ENCODE data around the gene SIX1. TPM values are rescaled to one million over a fixed set of nuclear protein-coding genes. Genes with fewer than 3 reads are reported as not detected.
A peak's percentile ranks its signal among the peaks of the same experiment; 100 is the strongest.

Gene SIX1
- 1.7 TPM for total RNA-seq

- DNase-seq (ENCODE audit: low spot score) = peak; percentile 72
Observed at GRCh38 chr14:60648934-60649874, at the start of gene SIX1. SIX1 (minus strand) TSS chr14:60649477; CDS start chr14:60649189, 288 bp downstream.

- DNase-seq (ENCODE audit: low spot score) = no peak
Observed at GRCh38 chr14:60695327-60695726, 46.0 kb upstream of the SIX1 start.

GRCh38 chr14:60691383-60692113 is 42.3 kb upstream of the SIX1 start:
- no peak for DNase-seq (ENCODE audit: low spot score)

GRCh38 chr14:60686865-60687264 is 37.6 kb upstream of the SIX1 start:
- no peak for DNase-seq (ENCODE audit: low spot score)

- DNase-seq (ENCODE audit: low spot score) = no peak
Observed at GRCh38 chr14:60684203-60684602, 34.9 kb upstream of the SIX1 start.

GRCh38 chr14:60681271-60681670 is 32.0 kb upstream of the SIX1 start:
- no peak for DNase-seq (ENCODE audit: low spot score)

GRCh38 chr14:60680511-60680910 is 31.2 kb upstream of the SIX1 start:
- DNase-seq (ENCODE audit: low spot score) = no peak

- DNase-seq (ENCODE audit: low spot score) = no peak
Observed at GRCh38 chr14:60679566-60680258, 30.4 kb upstream of the SIX1 start.

- DNase-seq (ENCODE audit: low spot score) = no peak
Observed at GRCh38 chr14:60677701-60678100, 28.4 kb upstream of the SIX1 start.

GRCh38 chr14:60670989-60671388 is 21.7 kb upstream of the SIX1 start:
- DNase-seq (ENCODE audit: low spot score) = no peak

- no peak for DNase-seq (ENCODE audit: low spot score)
Observed at GRCh38 chr14:60668431-60669112, 19.3 kb upstream of the SIX1 start.

- no peak for DNase-seq (ENCODE audit: low spot score)
Observed at GRCh38 chr14:60665177-60665550, 15.9 kb upstream of the SIX1 start.

GRCh38 chr14:60662982-60663381 is 13.7 kb upstream of the SIX1 start:
- DNase-seq (ENCODE audit: low spot score) = no peak

- DNase-seq (ENCODE audit: low spot score) = no peak
Observed at GRCh38 chr14:60661721-60662120, 12.4 kb upstream of the SIX1 start.

GRCh38 chr14:60658909-60659585 is 9.8 kb upstream of the SIX1 start:
- DNase-seq (ENCODE audit: low spot score) = no peak

GRCh38 chr14:60658211-60658690 is 9.0 kb upstream of the SIX1 start:
- no peak for DNase-seq (ENCODE audit: low spot score)

GRCh38 chr14:60657456-60658210 is 8.4 kb upstream of the SIX1 start:
- no peak for DNase-seq (ENCODE audit: low spot score)

- DNase-seq (ENCODE audit: low spot score) = peak; percentile 64
Observed at GRCh38 chr14:60656686-60657455, 7.6 kb upstream of the SIX1 start.

- no peak for DNase-seq (ENCODE audit: low spot score)
Observed at GRCh38 chr14:60655898-60656685, 6.8 kb upstream of the SIX1 start.
